OCI-LY7 (cell line): ENCODE results near the gene AFDN. TPM values are rescaled to one million over a fixed set of nuclear protein-coding genes. Genes with fewer than 3 reads are reported as not detected.

ENCODE experiments used
- BruUV-seq: library from RNA; stranded (reverse); fragments of 400-500 nt; replicated peaks from 2 replicates; lab custom pipeline; 2021; lab: Mats Ljungman, UMichigan
- CTCF ChIA-PET: fragments of 300-600 bp; sonication (Branson Sonifier 250); formaldehyde crosslinking; loops from one replicate; lab custom pipeline; 2022; ENCODE audit warnings: antibody characterized with exemption; ENCODE audit not compliant: unreplicated experiment; lab: Charles Lee
- POLR2A ChIA-PET: fragments of 300-600 bp; sonication (Branson Sonifier 250); formaldehyde crosslinking; loops from one replicate; lab custom pipeline; 2022; ENCODE audit warnings: antibody characterized with exemption; lab: Charles Lee
- DNase-seq: peaks from one replicate; pipeline ENCODE4 v3.0.0-alpha.2; 2015; ENCODE audit warnings: low spot score
- H2AFZ ChIP-seq: fragments of 200-600 bp; sonication (generic), shearing (Covaris generic); 2 replicates; pipeline ENCODE4 v1.6.1; 2014; ENCODE audit warnings: mild to moderate bottlenecking, antibody characterized with exemption, low read length, moderate library complexity
- H3K27ac ChIP-seq: fragments of 200-600 bp; sonication (generic); 2 replicates; pipeline ENCODE4 v1.5.1; 2014; ENCODE audit warnings: mixed run types, low read depth, mild to moderate bottlenecking, moderate library complexity, low read length, inconsistent platforms; ENCODE audit not compliant: poor library complexity, severe bottlenecking
- H3K36me3 ChIP-seq: fragments of 200-600 bp; sonication (generic); 2 replicates; pipeline ENCODE4 v1.6.1; 2014; ENCODE audit warnings: mild to moderate bottlenecking, antibody characterized with exemption, low read length, moderate library complexity, mixed read lengths; ENCODE audit not compliant: insufficient read depth
- H3K4me1 ChIP-seq: fragments of 200-600 bp; sonication (generic); 2 replicates; pipeline ENCODE4 v1.5.1; 2014; ENCODE audit warnings: mild to moderate bottlenecking, low read length; ENCODE audit not compliant: insufficient read depth, poor library complexity, severe bottlenecking
- H3K4me2 ChIP-seq: fragments of 200-600 bp; sonication (generic); 2 replicates; pipeline ENCODE4 v1.6.1; 2014; ENCODE audit warnings: mild to moderate bottlenecking, low read length
- H3K4me3 ChIP-seq: fragments of 200-600 bp; sonication (generic); 2 replicates; pipeline ENCODE4 v1.5.1; 2014; ENCODE audit warnings: mild to moderate bottlenecking, low read depth, low read length; ENCODE audit not compliant: poor library complexity, severe bottlenecking
- H3K79me2 ChIP-seq: fragments of 200-600 bp; sonication (generic); 2 replicates; pipeline ENCODE4 v1.6.1; 2016; ENCODE audit warnings: low read depth, mild to moderate bottlenecking, low read length, moderate library complexity, mixed read lengths; ENCODE audit not compliant: insufficient read depth
- H3K9me2 ChIP-seq: fragments of 200-600 bp; sonication (generic); 2 replicates; pipeline ENCODE4 v1.6.1; 2016; ENCODE audit warnings: mild to moderate bottlenecking, low read length, mixed read lengths; ENCODE audit not compliant: insufficient read depth
- H3K9me3 ChIP-seq: fragments of 200-600 bp; sonication (generic); 2 replicates; pipeline ENCODE4 v1.6.1; 2014; ENCODE audit warnings: mild to moderate bottlenecking, mixed run types, low read length, mixed read lengths
- H4K20me1 ChIP-seq: fragments of 200-600 bp; sonication (generic); 2 replicates; pipeline ENCODE4 v1.6.1; 2014; ENCODE audit warnings: mild to moderate bottlenecking, antibody characterized with exemption, low read length, moderate library complexity, mixed read lengths; ENCODE audit not compliant: insufficient read depth
- CTCF ChIP-seq: fragments of 200-600 bp; sonication (generic); conservative IDR thresholded peaks from 2 replicates; pipeline ENCODE4 v1.5.1; 2014; ENCODE audit warnings: mild to moderate bottlenecking, antibody characterized with exemption, low read length, moderate library complexity, mixed read lengths
- EZH2phosphoT487 ChIP-seq: fragments of 200-600 bp; sonication (generic); IDR thresholded peaks from 2 replicates; pipeline ENCODE4 v1.6.1; 2018; ENCODE audit warnings: low read depth, borderline replicate concordance, mild to moderate bottlenecking, mixed run types, antibody characterized with exemption, low read length, moderate library complexity, mixed read lengths
- intact Hi-C: fragments of 100-400 bp; cut with micrococcal nuclease; formaldehyde crosslinking; loops from one replicate; pipeline ENCODE4 v1.10.0; 2022; ENCODE audit not compliant: unreplicated experiment
- total RNA-seq, 2 experiments: library from RNA; depleted of rRNA in 1 of 2; stranded (reverse); fragments of >200 nt in 1 of 2; shearing (Covaris generic) in 1 of 2; gene quantifications; 2 replicates each; pipeline ENCODE4 v1.2.3, GENCODE V29; 2014 to 2022

The AFDN gene
- total RNA-seq, 2 experiments from 2014 or later = 43.6 to 71.6 TPM

- no peak for TF ChIP-seq CTCF
- TF ChIP-seq EZH2phosphoT487 = no peak
- Histone ChIP-seq H4K20me1 (no peaks in the 10 kb centered on the region), H3K79me2 (no peaks in the 10 kb centered on the region), H3K4me3 (no peak overlapping the region), H3K9me2 (no peaks in the 10 kb centered on the region), H3K36me3 (no peaks in the 10 kb centered on the region; the same call in 1 of the 2 replicates), H3K9me3 (no peaks in the 10 kb centered on the region), H2AFZ (no peak overlapping the region), H3K4me1 (no peaks in the 10 kb centered on the region), H3K4me2 (no peak overlapping the region), H3K27ac (no peak overlapping the region)
- ChIA-PET POLR2A (no interaction called here), CTCF (no interaction called here)
- no peak for DNase-seq
- BruUV-seq = no TSS peak
- intact Hi-C loops = no loop called here
Measured at GRCh38 chr6:167915139-167915538, 88.4 kb downstream of the AFDN start.

GRCh38 chr6:167917551-167918154 lies 90.9 kb downstream of the AFDN start:
- Histone ChIP-seq H3K27ac (no peak overlapping the region), H3K4me3 (no peak overlapping the region), H4K20me1 (no peaks in the 10 kb centered on the region), H3K9me2 (no peaks in the 10 kb centered on the region), H3K79me2 (no peaks in the 10 kb centered on the region), H3K36me3 (no peaks in the 10 kb centered on the region; the same call in 1 of the 2 replicates), H3K4me2 (no peak overlapping the region), H3K4me1 (no peaks in the 10 kb centered on the region), H3K9me3 (no peaks in the 10 kb centered on the region), H2AFZ (no peak overlapping the region)
- CTCF ChIA-PET = no interaction called here
- TF ChIP-seq EZH2phosphoT487 = no peak
- no peak for DNase-seq
- POLR2A ChIA-PET = no interaction called here
- intact Hi-C loops = no loop called here
- BruUV-seq = no TSS peak

- BruUV-seq = no TSS peak
- intact Hi-C loops = no loop called here
- no peak overlapping the region for H3K4me2 ChIP-seq
- no peaks in the 10 kb centered on the region for H3K9me2 ChIP-seq
- POLR2A ChIA-PET = no interaction called here
- CTCF ChIA-PET = no interaction called here
- DNase-seq = no peak
- H3K27ac ChIP-seq = no peak overlapping the region
- no peak overlapping the region for H3K4me3 ChIP-seq
- no peaks in the 10 kb centered on the region for H4K20me1 ChIP-seq
- H3K4me1 ChIP-seq = no peaks in the 10 kb centered on the region
- no peak overlapping the region for H2AFZ ChIP-seq
- H3K36me3 ChIP-seq = no peaks in the 10 kb centered on the region; the same call in 1 of the 2 replicates
- no peaks in the 10 kb centered on the region for H3K9me3 ChIP-seq
- TF ChIP-seq EZH2phosphoT487 (no peak), CTCF (no peak)
- no peaks in the 10 kb centered on the region for H3K79me2 ChIP-seq
Measured at GRCh38 chr6:167918548-167919278, 92.0 kb downstream of the AFDN start.
